DND-41 (cell line): Measurements from ENCODE around the gene P2RX2.

Source experiments
- ATAC-seq: fragments of 200-7000 bp; cut with Tn5 transposase; 3 replicates; pipeline ENCODE4 v1.9.1; 2021; ENCODE audit warnings: low read depth; ENCODE audit not compliant: insufficient read depth
- DNase-seq: peaks from one replicate; pipeline ENCODE4 v3.0.0-alpha.2; 2020
- H2AFZ ChIP-seq: 2 replicates; pipeline ENCODE4 v1.6.0; 2012; ENCODE audit warnings: low read depth, low read length
- H3K27ac ChIP-seq: 2 replicates; pipeline ENCODE4 v1.5.1; 2012; ENCODE audit warnings: low read length, inconsistent platforms
- H3K27me3 ChIP-seq: fragments of 200-600 bp; sonication (generic); 2 replicates; pipeline ENCODE4 v1.6.0; 2012; ENCODE audit warnings: low read length, mild to moderate bottlenecking, inconsistent platforms; ENCODE audit not compliant: insufficient read depth, poor library complexity
- H3K36me3 ChIP-seq: 2 replicates; pipeline ENCODE4 v1.5.1; 2012; ENCODE audit warnings: low read length, inconsistent platforms; ENCODE audit not compliant: insufficient read depth
- H3K4me1 ChIP-seq: 2 replicates; pipeline ENCODE4 v1.5.1; 2012; ENCODE audit warnings: mild to moderate bottlenecking, low read length; ENCODE audit not compliant: insufficient read depth
- H3K4me2 ChIP-seq: 2 replicates; pipeline ENCODE4 v1.6.0; 2012; ENCODE audit warnings: mild to moderate bottlenecking, moderate library complexity, low read length, inconsistent platforms; ENCODE audit not compliant: insufficient read depth
- H3K4me3 ChIP-seq, 2 experiments: fragments of 200-600 bp in 1 of 2; shearing (Covaris generic) in 1 of 2; 2 replicates each; pipeline ENCODE4 v1.5.1; 2012 to 2016; ENCODE audit warnings: inconsistent platforms in 2 of 2, low read length in 2 of 2, mild to moderate bottlenecking in 2 of 2, low read depth in 1 of 2, moderate library complexity in 1 of 2
- H3K79me2 ChIP-seq: 2 replicates; pipeline ENCODE4 v1.6.0; 2012; ENCODE audit warnings: low read length, inconsistent platforms; ENCODE audit not compliant: insufficient read depth
- H3K9ac ChIP-seq: 2 replicates; pipeline ENCODE4 v1.6.0; 2012; ENCODE audit warnings: low read depth, mild to moderate bottlenecking, inconsistent platforms, low read length, moderate library complexity
- H3K9me3 ChIP-seq: 2 replicates; pipeline ENCODE4 v1.5.1; 2012; ENCODE audit warnings: low read length, moderate library complexity, mild to moderate bottlenecking, inconsistent platforms; ENCODE audit not compliant: insufficient read depth, severe bottlenecking
- H4K20me1 ChIP-seq: 2 replicates; pipeline ENCODE4 v1.6.0; 2012; ENCODE audit warnings: low read length; ENCODE audit not compliant: insufficient read depth
- CTCF ChIP-seq: IDR thresholded peaks from 2 replicates; pipeline ENCODE4 v1.5.1; 2012; ENCODE audit warnings: borderline replicate concordance, low read length, moderate library complexity, mild to moderate bottlenecking; ENCODE audit not compliant: poor library complexity, severe bottlenecking; ENCODE audit errors: extremely low read depth
- EZH2 ChIP-seq: IDR thresholded peaks from 3 replicates; pipeline ENCODE4 v1.6.1; 2012; ENCODE audit warnings: borderline replicate concordance, low read depth, mild to moderate bottlenecking, moderate library complexity, low read length, inconsistent platforms; ENCODE audit not compliant: severe bottlenecking

P2RX2 gene

GRCh38 chr12:132641811-132642650 lies 23.5 kb downstream of the P2RX2 start:
- Histone ChIP-seq H3K9me3 (no peaks in the 10 kb centered on the region), H4K20me1 (peaks cover 47% of the 10 kb centered on the region), H3K4me1 (no peaks in the 10 kb centered on the region), H3K27ac (no peak overlapping the region), H3K4me3 (no peak overlapping the region), H3K4me2 (no peak overlapping the region), H3K27me3 (no peaks in the 10 kb centered on the region), H3K9ac (no peak overlapping the region), H3K79me2 (peaks cover 2% of the 10 kb centered on the region; the same call in 1 of the 2 replicates), H2AFZ (no peak overlapping the region), H3K36me3 (peaks cover 89% of the 10 kb centered on the region)
- DNase-seq (no peak), ATAC-seq (no peak)
- TF ChIP-seq EZH2 (no peak), CTCF (no peak)

GRCh38 chr12:132642846-132643835 lies 24.6 kb downstream of the P2RX2 start:
- TF ChIP-seq CTCF (no peak), EZH2 (no peak)
- ATAC-seq: no peak
- peaks cover 89% of the 10 kb centered on the region for H3K36me3 ChIP-seq

DNA sequence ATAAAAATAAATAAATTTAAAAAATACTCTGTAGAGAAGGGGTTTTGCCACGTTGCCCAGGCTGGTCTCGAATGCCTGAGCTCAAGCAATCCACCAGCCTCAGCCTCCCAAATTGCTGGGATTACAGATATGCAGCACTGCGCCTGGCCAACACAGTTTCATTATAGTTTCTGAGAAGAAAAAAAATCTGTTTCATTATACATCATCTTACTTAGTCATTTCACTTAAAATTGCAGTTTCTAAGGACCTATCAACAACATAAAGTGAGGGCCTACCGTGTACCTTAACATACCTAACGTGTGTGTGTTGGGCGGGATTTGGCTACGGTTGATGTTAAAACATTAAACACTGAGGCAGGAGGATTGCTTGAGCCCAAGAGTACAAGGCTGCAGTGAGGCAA lies 28.3 kb downstream of the P2RX2 start:
- DNase-seq (no peak), ATAC-seq (no peak)
- Histone ChIP-seq H3K9ac (no peak overlapping the region), H3K27me3 (no peaks in the 10 kb centered on the region), H3K9me3 (no peaks in the 10 kb centered on the region), H3K4me3 (no peak overlapping the region), H2AFZ (no peak overlapping the region), H3K27ac (no peak overlapping the region), H3K4me2 (no peak overlapping the region), H3K36me3 (peaks cover 90% of the 10 kb centered on the region), H4K20me1 (peaks cover 36% of the 10 kb centered on the region), H3K79me2 (no peaks in the 10 kb centered on the region; the same call in 1 of the 2 replicates), H3K4me1 (no peaks in the 10 kb centered on the region)
- TF ChIP-seq EZH2 (no peak), CTCF (no peak)

More at GRCh38 chr12:132642846-132643835, 24.6 kb downstream of the P2RX2 start:
- Histone ChIP-seq H3K4me2 (no peak overlapping the region), H2AFZ (no peak overlapping the region), H3K27me3 (no peaks in the 10 kb centered on the region), H3K4me1 (no peaks in the 10 kb centered on the region), H3K79me2 (peaks cover 2% of the 10 kb centered on the region; the same call in 1 of the 2 replicates), H3K27ac (no peak overlapping the region), H3K9me3 (no peaks in the 10 kb centered on the region), H4K20me1 (peaks cover 41% of the 10 kb centered on the region), H3K4me3 (no peak overlapping the region), H3K9ac (no peak overlapping the region)
- no peak for DNase-seq
